Glutamatergic neuron (in vitro differentiated cells): ENCODE results near the gene HPD. TPM values are rescaled to one million over a fixed set of nuclear protein-coding genes. Genes with fewer than 3 reads are reported as not detected.
"Not testable (repeated sequence)": the region's sequence is repeated elsewhere in the genome, so short reads cannot be mapped to it uniquely, and the experiment has no call there.

Experiments used
- DNase-seq: peaks from one replicate; pipeline ENCODE4 v3.0.0; 2022
- H3K27ac Mint-ChIP-seq: one replicate; pipeline ENCODE4 v1.8.0; 2020; ENCODE audit warnings: mild to moderate bottlenecking, mixed read lengths, inconsistent platforms; ENCODE audit not compliant: unreplicated experiment
- H3K27me3 Mint-ChIP-seq: one replicate; pipeline ENCODE4 v1.8.0; 2020; ENCODE audit warnings: mild to moderate bottlenecking, moderate library complexity, mixed read lengths, inconsistent platforms; ENCODE audit not compliant: unreplicated experiment
- H3K36me3 Mint-ChIP-seq: one replicate; pipeline ENCODE4 v1.8.0; 2020; ENCODE audit warnings: mild to moderate bottlenecking, mixed read lengths, inconsistent platforms; ENCODE audit not compliant: unreplicated experiment
- H3K4me1 Mint-ChIP-seq: one replicate; pipeline ENCODE4 v1.8.0; 2020; ENCODE audit warnings: mild to moderate bottlenecking, low read depth, mixed read lengths, inconsistent platforms; ENCODE audit not compliant: unreplicated experiment
- H3K4me3 Mint-ChIP-seq: one replicate; pipeline ENCODE4 v1.8.0; 2020; ENCODE audit warnings: mild to moderate bottlenecking, mixed read lengths, inconsistent platforms; ENCODE audit not compliant: unreplicated experiment
- H3K9me3 Mint-ChIP-seq: one replicate; pipeline ENCODE4 v1.8.0; 2020; ENCODE audit warnings: mild to moderate bottlenecking, moderate library complexity, mixed read lengths, inconsistent platforms; ENCODE audit not compliant: unreplicated experiment
- total RNA-seq: library from RNA; stranded (reverse); fragmentation: NEBNext Ultra II Directional; extraction: Animal tissue kit (Norgen Biotek cat#: 25700); gene quantifications from one replicate; pipeline ENCODE4 v1.2.1, GENCODE V29; 2021; ENCODE audit not compliant: unreplicated experiment
- TF ChIP-seq, protein P1 (sequence below): fragments of 200-600 bp; sonication (generic); IDR thresholded peaks from one replicate; pipeline ENCODE4 v1.5.0; 2021; ENCODE audit not compliant: partially characterized antibody, unreplicated experiment

HPD gene
- total RNA-seq, 1 donor from 2014 or later, result not detected

DNA sequence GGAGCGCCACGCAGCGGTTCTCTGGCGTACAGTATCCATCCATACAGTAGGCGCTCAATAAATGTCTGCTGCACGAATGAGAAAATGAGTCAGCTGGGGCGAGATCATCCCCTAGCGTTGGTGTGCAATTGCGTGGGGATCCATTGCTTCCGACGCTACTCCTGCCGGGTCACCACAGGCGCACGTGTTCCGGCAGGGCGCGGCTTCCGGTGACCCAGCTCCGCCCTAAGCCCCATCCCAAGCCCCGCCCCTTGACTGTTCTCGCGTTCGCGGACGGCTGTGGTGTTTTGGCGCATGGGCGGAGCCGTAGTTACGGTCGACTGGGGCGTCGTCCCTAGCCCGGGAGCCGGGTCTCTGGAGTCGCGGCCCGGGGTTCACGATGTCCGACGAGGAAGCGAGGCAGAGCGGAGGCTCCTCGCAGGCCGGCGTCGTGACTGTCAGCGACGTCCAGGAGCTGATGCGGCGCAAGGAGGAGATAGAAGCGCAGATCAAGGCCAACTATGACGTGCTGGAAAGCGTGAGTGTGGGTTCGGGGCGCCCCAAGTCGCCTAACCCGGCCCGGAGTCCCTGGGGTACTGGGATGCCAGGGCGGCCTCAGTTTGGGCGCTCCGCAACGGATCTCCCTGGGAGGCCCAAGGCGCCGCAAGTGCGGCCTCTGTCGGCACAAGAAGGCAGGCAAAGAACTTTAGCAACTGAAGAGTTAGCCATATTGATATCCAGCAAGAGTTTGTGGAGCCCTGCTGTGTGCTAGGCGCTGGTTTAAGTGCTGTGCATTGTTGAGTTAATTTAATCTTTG is 30.0 kb upstream of the HPD start, which contains the start of gene PSMD9:
Gene PSMD9, plus strand, starts transcription at position 313 of the 796 bp plus-strand sequence. Its CDS starts 67 bp downstream, at position 380.
- Mint-ChIP-seq H3K4me3 (peak within 1 kb of the TSS; percentile 99), H3K27ac (peak within 1 kb of the TSS; percentile 97), H3K4me1 (peaks cover 8% of the 10 kb centered on the region), H3K27me3 (peaks cover 5% of the 10 kb centered on the region), H3K36me3 (no peaks in the 10 kb centered on the region), H3K9me3 (peaks cover 3% of the 10 kb centered on the region)
- peak; percentile 99 for DNase-seq
- TF ChIP-seq, protein P1, sequence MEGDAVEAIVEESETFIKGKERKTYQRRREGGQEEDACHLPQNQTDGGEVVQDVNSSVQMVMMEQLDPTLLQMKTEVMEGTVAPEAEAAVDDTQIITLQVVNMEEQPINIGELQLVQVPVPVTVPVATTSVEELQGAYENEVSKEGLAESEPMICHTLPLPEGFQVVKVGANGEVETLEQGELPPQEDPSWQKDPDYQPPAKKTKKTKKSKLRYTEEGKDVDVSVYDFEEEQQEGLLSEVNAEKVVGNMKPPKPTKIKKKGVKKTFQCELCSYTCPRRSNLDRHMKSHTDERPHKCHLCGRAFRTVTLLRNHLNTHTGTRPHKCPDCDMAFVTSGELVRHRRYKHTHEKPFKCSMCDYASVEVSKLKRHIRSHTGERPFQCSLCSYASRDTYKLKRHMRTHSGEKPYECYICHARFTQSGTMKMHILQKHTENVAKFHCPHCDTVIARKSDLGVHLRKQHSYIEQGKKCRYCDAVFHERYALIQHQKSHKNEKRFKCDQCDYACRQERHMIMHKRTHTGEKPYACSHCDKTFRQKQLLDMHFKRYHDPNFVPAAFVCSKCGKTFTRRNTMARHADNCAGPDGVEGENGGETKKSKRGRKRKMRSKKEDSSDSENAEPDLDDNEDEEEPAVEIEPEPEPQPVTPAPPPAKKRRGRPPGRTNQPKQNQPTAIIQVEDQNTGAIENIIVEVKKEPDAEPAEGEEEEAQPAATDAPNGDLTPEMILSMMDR, result no peak

DNA sequence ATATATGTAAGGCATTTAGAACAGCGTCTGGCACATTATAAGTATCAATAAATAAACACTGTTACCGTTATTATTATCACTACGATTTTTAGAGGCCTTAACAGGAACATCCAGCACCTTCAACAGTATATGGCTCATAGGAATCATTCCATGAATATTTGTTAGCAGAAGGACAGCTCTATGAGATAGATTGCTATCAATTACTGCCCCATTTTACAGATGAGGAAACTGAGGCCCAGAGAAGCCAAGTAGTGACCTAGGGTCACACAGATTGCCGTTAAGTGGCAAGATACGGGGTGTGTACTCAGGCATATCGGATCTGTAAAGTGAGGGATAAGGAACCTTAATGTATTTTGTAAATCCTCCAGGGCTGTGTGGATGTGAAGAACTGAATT is 29.4 kb upstream of the HPD start:
- H3K27me3 Mint-ChIP-seq, result peaks cover 5% of the 10 kb centered on the region
- no peak for DNase-seq
- peak overlapping the region; percentile 99 for H3K4me3 Mint-ChIP-seq
- peak overlapping the region; percentile 97 for H3K27ac Mint-ChIP-seq
- TF ChIP-seq, protein P1, result no peak
- H3K9me3 Mint-ChIP-seq, result peaks cover 3% of the 10 kb centered on the region
- H3K36me3 Mint-ChIP-seq, result no peaks in the 10 kb centered on the region
- H3K4me1 Mint-ChIP-seq, result peaks cover 7% of the 10 kb centered on the region

DNA sequence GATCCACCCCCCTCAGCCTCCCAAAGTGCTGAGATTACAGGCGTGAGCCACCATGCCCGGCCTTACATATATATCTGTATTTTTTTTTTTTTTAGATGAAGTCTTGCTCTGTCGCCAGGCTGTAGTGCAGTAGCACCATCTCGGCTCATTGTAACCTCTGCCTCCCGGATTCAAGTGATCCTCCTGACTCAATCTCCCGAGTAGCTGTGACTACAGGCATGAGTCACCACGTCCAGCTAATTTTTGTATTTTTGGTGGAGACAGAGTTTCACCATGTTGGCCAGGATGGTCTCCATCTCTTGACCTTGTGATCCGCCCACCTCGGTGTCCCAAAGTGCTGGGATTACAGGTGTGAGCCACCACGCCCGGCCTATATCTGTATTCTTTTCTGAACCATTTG is 26.5 kb upstream of the HPD start:
- H3K9me3 Mint-ChIP-seq, H3K4me1 Mint-ChIP-seq, H3K27me3 Mint-ChIP-seq: not testable (repeated sequence)

DNA sequence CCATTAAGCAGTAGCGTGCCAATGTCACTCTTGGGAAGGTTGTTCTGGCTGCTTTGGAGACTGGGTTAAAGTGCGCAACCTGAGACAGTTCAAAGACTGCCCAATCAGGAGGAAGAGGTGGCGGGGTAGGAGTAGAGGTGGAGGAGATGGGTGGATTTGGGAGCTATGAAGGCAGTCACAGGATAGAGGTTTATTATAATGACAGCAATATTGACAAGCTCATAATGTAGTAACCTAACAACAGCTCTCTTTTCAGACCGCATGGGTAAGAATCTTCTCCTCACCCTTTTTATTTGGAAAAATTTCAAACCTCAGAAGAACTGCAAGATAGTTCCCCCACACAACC is 24.6 kb upstream of the HPD start:
- H3K9me3 Mint-ChIP-seq, result peaks cover under 1% of the 10 kb centered on the region
- no peak overlapping the region for H3K4me3 Mint-ChIP-seq
- peaks cover 5% of the 10 kb centered on the region for H3K27me3 Mint-ChIP-seq
- no peak overlapping the region for H3K27ac Mint-ChIP-seq
- H3K36me3 Mint-ChIP-seq, result no peaks in the 10 kb centered on the region
- no peak for DNase-seq
- H3K4me1 Mint-ChIP-seq, result no peaks in the 10 kb centered on the region
- TF ChIP-seq, protein P1, result no peak

More for the DNA sequence above, 26.5 kb upstream of the HPD start:
- not testable (repeated sequence) for H3K36me3 Mint-ChIP-seq, DNase-seq, H3K27ac Mint-ChIP-seq, H3K4me3 Mint-ChIP-seq

DNA sequence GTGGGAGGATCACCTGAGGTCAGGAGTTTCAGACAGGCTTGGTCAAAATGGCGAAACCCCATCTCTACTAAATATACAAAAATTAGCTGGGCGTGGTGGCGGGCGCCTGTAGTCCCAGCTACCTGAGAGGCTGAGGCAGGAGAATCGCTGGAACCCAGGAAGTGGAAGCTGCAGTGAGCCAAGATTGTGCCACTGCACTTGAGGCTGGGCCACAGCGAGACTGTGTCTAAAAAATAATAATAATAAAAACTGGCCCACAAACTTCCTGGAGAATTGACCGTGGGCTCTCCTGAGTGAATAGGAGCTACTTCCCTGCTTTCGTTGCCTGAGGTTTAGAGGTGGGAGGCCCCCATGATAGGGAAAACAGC is 17.4 kb upstream of the HPD start:
- H3K4me1 Mint-ChIP-seq, H3K36me3 Mint-ChIP-seq, H3K27ac Mint-ChIP-seq, H3K4me3 Mint-ChIP-seq, H3K9me3 Mint-ChIP-seq, DNase-seq, H3K27me3 Mint-ChIP-seq: not testable (repeated sequence)

DNA sequence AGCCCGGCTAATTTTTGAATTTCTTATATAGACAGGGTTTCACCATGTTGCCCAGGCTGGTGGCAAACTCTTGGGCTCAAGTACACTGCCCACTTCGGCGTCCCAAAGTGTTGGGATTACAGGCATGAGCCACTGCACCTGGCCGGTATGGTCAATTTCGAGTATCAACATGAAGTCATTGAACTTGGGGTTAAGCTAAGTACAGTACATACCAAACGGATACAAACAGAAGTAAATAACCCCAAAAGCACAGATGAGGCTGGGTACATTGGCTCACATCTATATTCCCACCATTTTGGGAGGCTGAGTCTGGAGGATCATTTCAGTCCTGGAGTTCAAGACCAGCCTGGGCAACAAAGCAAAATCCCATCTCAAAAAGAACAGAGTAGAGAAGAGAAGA is 16.9 kb upstream of the HPD start:
- no peak for DNase-seq
- Mint-ChIP-seq H3K36me3 (no peaks in the 10 kb centered on the region), H3K27ac (no peak overlapping the region), H3K4me1 (no peaks in the 10 kb centered on the region), H3K27me3 (no peaks in the 10 kb centered on the region), H3K9me3 (peaks cover 2% of the 10 kb centered on the region), H3K4me3 (no peak overlapping the region)
- TF ChIP-seq, protein P1, result no peak
